ENCODE measurements around the gene NFIL3. TPM values are rescaled to one million over a fixed set of nuclear protein-coding genes. Genes with fewer than 3 reads are reported as not detected.

The NFIL3 gene
- total and polyA plus RNA-seq, 2 of the 4 experiments (the other 2 are of a cell fraction) = 27.6 to 27.7 TPM

DNA sequence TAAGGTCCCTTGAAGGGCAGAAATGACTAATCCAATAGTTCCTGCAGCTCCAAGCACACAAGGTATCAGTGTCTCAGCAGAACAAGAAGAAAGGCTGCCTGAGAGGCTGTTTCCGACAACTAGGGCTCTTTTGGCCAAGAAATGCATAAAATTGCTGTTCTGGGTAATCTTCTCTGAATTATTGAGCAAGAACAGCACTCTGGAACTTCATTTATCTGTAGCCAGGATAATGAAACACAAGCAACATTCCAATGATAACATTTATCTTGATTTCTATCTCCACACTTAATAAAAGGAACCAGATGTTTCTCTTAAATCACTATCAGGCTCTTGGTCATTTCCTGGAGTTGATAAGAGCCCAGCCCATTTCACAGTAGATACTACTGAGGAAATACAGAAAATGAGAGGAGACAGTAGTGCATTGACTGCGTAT lies 44.9 kb downstream of the NFIL3 start:
- Histone ChIP-seq H3K4ac (ENCODE audit: low read depth, low read length) (peak overlapping the region; percentile 50; the same call in 1 of the 2 replicates), H2AK9ac (replicated peaks; ENCODE audit: low read depth, low read length, poor library complexity) (no peak overlapping the region), H4K20me1 (ENCODE audit: insufficient read depth, low read length) (no peaks in the 10 kb centered on the region), H4K8ac (ENCODE audit: low read depth in 2 of 2, low read length in 2 of 2) (peak overlapping the region in 1 of 2 experiments; percentile 15; a peak in 1 of 4 replicates), H3K4me3 (ENCODE audit: insufficient read depth, low read depth, low read length) (no peak overlapping the region), H3K27me3 (ENCODE audit: control insufficient read depth, insufficient read depth, low read length) (no peaks in the 10 kb centered on the region), H3K23ac (ENCODE audit: low read depth, low read length) (peak overlapping the region; percentile 53; the same call in 1 of the 2 replicates), H3K14ac (replicated peaks; ENCODE audit: low read depth, low read length) (no peak overlapping the region), H2AFZ (replicated peaks; ENCODE audit: low read length, poor library complexity) (no peak overlapping the region), H2AK5ac (ENCODE audit: low read depth, low read length) (peak overlapping the region; percentile 75; the same call in 1 of the 2 replicates), H2BK20ac (ENCODE audit: low read depth, low read length) (peak overlapping the region; percentile 26; the same call in 1 of the 2 replicates), H2BK5ac (ENCODE audit: low read depth, low read length, poor library complexity, severe bottlenecking) (peak overlapping the region; percentile 70), H2BK120ac (ENCODE audit: low read depth, low read length) (peak overlapping the region; percentile 70), H3K79me1 (ENCODE audit: low read depth in 1 of 2, low read length in 2 of 2) (peaks cover 0 to 2% of the 10 kb centered on the region in 2 experiments; a peak in 1 of 4 replicates), H3K4me1 (ENCODE audit: control insufficient read depth, insufficient read depth, low read length) (peaks cover 6% of the 10 kb centered on the region), H3K4me2 (ENCODE audit: low read depth, low read length) (no peak overlapping the region), H2BK15ac (ENCODE audit: low read depth, low read length) (0 out of 3 replicates have a peak overlapping the region, but pooled peaks have one; percentile 20), H3K27ac (ENCODE audit: insufficient read depth, low read length) (peak overlapping the region; percentile 50; the same call in 1 of the 2 replicates), H3K36me3 (ENCODE audit: control insufficient read depth, insufficient read depth, low read length) (no peaks in the 10 kb centered on the region), H3K9ac (ENCODE audit: low read depth, low read length) (no peak overlapping the region), H3K18ac (ENCODE audit: low read depth, low read length) (peak overlapping the region; percentile 6; the same call in 1 of the 2 replicates), H3K9me1 (ENCODE audit: insufficient read depth, low read length) (no peaks in the 10 kb centered on the region), H4K5ac (ENCODE audit: low read depth, low read length) (no peak overlapping the region), H4K91ac (ENCODE audit: insufficient read depth, low read depth, low read length) (peak overlapping the region; percentile 4; the same call in 1 of the 2 replicates), H3K56ac (ENCODE audit: extremely low read depth, insufficient read depth, low read length) (no peak overlapping the region), H3K9me3 (ENCODE audit: control insufficient read depth, insufficient read depth, low read length) (no peaks in the 10 kb centered on the region; the same call in 1 of the 2 replicates)
- ATAC-seq (ENCODE audit: low read depth) (peak; percentile 72), DNase-seq (peak; percentile 72)
- intact Hi-C loops (cut with micrococcal nuclease) (no loop called here), in situ Hi-C loops (cut with MboI; ENCODE audit: low sequenced_read_pairs) (no loop called here), dilution Hi-C loops (cut with HindIII; ENCODE audit: low sequenced_read_pairs, unreplicated experiment) (no loop called here)
- ChIA-PET CTCF (interaction anchor here (0.5 kb wide), 2 partner anchors 13 to 140 kb away, joined by 5 to 6 read pairs; no protein-coding TSS in a partner anchor), POLR2A (ENCODE audit: unreplicated experiment) (no interaction called here)
- 67% methylated on average over 1 of the region's 2 CpGs; no CpG with 5 or more reads in 1 of the 2 experiments for WGBS, 2 experiments (ENCODE audit: extremely low coverage in 2 of 2, insufficient read length in 1 of 2)
- TF ChIP-seq, protein P1, sequence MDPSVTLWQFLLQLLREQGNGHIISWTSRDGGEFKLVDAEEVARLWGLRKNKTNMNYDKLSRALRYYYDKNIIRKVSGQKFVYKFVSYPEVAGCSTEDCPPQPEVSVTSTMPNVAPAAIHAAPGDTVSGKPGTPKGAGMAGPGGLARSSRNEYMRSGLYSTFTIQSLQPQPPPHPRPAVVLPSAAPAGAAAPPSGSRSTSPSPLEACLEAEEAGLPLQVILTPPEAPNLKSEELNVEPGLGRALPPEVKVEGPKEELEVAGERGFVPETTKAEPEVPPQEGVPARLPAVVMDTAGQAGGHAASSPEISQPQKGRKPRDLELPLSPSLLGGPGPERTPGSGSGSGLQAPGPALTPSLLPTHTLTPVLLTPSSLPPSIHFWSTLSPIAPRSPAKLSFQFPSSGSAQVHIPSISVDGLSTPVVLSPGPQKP (IDR thresholded peaks at IDR 0.05; ENCODE audit: borderline replicate concordance, low read depth, low read length) = no peak
- peak; percentile 80 for TF ChIP-seq CEBPB (IDR thresholded peaks at IDR 0.05; ENCODE audit: low read depth, low read length)
- no peak for TF ChIP-seq NFE2L2 (IDR thresholded peaks at IDR 0.05; ENCODE audit: low read depth, low read length)
- peak; percentile 73 for TF ChIP-seq RCOR1 (IDR thresholded peaks at IDR 0.05; ENCODE audit: insufficient replicate concordance, low read length)
- TF ChIP-seq, protein P2, sequence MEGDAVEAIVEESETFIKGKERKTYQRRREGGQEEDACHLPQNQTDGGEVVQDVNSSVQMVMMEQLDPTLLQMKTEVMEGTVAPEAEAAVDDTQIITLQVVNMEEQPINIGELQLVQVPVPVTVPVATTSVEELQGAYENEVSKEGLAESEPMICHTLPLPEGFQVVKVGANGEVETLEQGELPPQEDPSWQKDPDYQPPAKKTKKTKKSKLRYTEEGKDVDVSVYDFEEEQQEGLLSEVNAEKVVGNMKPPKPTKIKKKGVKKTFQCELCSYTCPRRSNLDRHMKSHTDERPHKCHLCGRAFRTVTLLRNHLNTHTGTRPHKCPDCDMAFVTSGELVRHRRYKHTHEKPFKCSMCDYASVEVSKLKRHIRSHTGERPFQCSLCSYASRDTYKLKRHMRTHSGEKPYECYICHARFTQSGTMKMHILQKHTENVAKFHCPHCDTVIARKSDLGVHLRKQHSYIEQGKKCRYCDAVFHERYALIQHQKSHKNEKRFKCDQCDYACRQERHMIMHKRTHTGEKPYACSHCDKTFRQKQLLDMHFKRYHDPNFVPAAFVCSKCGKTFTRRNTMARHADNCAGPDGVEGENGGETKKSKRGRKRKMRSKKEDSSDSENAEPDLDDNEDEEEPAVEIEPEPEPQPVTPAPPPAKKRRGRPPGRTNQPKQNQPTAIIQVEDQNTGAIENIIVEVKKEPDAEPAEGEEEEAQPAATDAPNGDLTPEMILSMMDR (conservative IDR thresholded peaks at IDR 0.05; ENCODE audit: low read depth, low read length) = no peak
- no TSS peak for BruUV-seq (replicated peaks)
